Progenitor cell of endocrine pancreas (in vitro differentiated cells): ENCODE results near the gene CACNA2D1. TPM values are rescaled to one million over a fixed set of nuclear protein-coding genes. Genes with fewer than 3 reads are reported as not detected.
A peak's percentile ranks its signal among the peaks of the same experiment; 100 is the strongest.

Experiments
- DNase-seq: peaks from one replicate; pipeline ENCODE4 v3.0.0; 2021; ENCODE audit warnings: low spot score; ENCODE audit not compliant: unreplicated experiment
- H3K27ac Mint-ChIP-seq: 2 replicates; pipeline ENCODE4 v1.8.0; 2021; ENCODE audit warnings: mild to moderate bottlenecking, moderate library complexity, mixed read lengths
- H3K27me3 Mint-ChIP-seq: 2 replicates; pipeline ENCODE4 v1.8.0; 2021; ENCODE audit warnings: mixed read lengths
- H3K36me3 Mint-ChIP-seq: 2 replicates; pipeline ENCODE4 v1.8.0; 2022; ENCODE audit warnings: mixed read lengths; ENCODE audit not compliant: insufficient read depth
- H3K4me1 Mint-ChIP-seq: 2 replicates; pipeline ENCODE4 v1.8.0; 2021; ENCODE audit warnings: low read depth, mixed read lengths
- H3K4me3 Mint-ChIP-seq: 2 replicates; pipeline ENCODE4 v1.8.0; 2021; ENCODE audit warnings: low read depth, mild to moderate bottlenecking, moderate library complexity, mixed read lengths
- H3K9me3 Mint-ChIP-seq: 2 replicates; pipeline ENCODE4 v1.8.0; 2021; ENCODE audit warnings: low read depth, mixed read lengths
- CTCF ChIP-seq: fragments of 200-600 bp; sonication (generic); IDR thresholded peaks from one replicate; pipeline ENCODE4 v1.5.0; 2021; ENCODE audit warnings: antibody characterized with exemption, mild to moderate bottlenecking; ENCODE audit not compliant: unreplicated experiment
- total RNA-seq: library from RNA; stranded (reverse); gene quantifications from 2 replicates; pipeline ENCODE4 v1.2.1, GENCODE V29; 2021

CACNA2D1 gene
- total RNA-seq, 1 donor from 2014 or later: 25.1 TPM

- Mint-ChIP-seq H3K27me3 (no peaks in the 10 kb centered on the region), H3K9me3 (no peaks in the 10 kb centered on the region), H3K4me3 (no peak overlapping the region), H3K27ac (no peak overlapping the region), H3K36me3 (peaks cover 3% of the 10 kb centered on the region), H3K4me1 (peaks cover 3% of the 10 kb centered on the region)
- DNase-seq: no peak
- TF ChIP-seq CTCF: no peak
These were observed 48.4 kb downstream of the CACNA2D1 start for GRCh38 chr7:82395147-82395546.

- H3K27ac Mint-ChIP-seq: no peak overlapping the region
- peaks cover 3% of the 10 kb centered on the region for H3K4me1 Mint-ChIP-seq
- no peaks in the 10 kb centered on the region for H3K27me3 Mint-ChIP-seq
- H3K36me3 Mint-ChIP-seq: no peaks in the 10 kb centered on the region
- no peak overlapping the region for H3K4me3 Mint-ChIP-seq
- no peak for DNase-seq
- no peak for TF ChIP-seq CTCF
- H3K9me3 Mint-ChIP-seq: no peaks in the 10 kb centered on the region
These were observed 49.7 kb downstream of the CACNA2D1 start for GRCh38 chr7:82393840-82394220.

DNA sequence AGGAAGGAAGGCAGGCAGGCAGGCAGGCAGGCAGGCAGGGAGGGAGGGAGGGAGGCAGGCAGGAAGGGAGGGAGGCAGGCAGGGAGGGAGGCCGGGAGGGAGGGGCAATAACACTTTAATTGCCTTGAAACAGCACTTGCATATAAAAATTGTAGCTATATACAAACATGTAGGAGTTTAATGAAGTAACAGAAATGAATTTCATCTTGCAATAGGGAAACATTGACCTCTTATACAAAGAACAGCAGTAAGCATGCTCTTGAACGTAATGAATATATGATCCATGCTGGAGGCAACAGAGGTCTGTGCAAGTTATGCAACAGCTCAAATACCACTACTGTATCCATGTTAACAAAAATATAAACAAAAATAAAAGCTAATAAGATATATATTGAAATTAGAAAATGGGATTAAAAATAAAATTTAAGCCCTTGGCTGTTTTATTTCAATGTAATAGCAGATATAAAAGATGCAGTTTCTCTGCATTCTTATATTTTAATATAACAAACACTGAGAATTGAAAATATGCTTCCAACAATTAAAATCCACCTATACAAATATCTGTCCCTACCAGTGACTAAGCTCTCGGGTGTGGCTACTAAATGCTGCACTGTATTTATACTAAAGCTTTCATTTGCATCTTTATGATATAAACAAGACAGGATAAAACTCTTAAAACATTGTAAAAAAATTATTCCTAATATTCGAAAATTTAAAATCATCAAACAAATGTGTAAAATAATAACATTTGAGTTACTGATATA is 50.3 kb downstream of the CACNA2D1 start:
- DNase-seq: no peak
- no peak for TF ChIP-seq CTCF
- Mint-ChIP-seq H3K4me1 (peaks cover 6% of the 10 kb centered on the region), H3K4me3 (no peak overlapping the region), H3K9me3 (no peaks in the 10 kb centered on the region), H3K27ac (no peak overlapping the region), H3K27me3 (no peaks in the 10 kb centered on the region), H3K36me3 (no peaks in the 10 kb centered on the region)

GRCh38 chr7:82390936-82391335 is 52.6 kb downstream of the CACNA2D1 start:
- DNase-seq: no peak
- TF ChIP-seq CTCF: no peak
- Mint-ChIP-seq H3K27ac (peak overlapping the region; percentile 22), H3K4me3 (no peak overlapping the region), H3K27me3 (no peaks in the 10 kb centered on the region), H3K9me3 (no peaks in the 10 kb centered on the region), H3K4me1 (peaks cover 7% of the 10 kb centered on the region), H3K36me3 (no peaks in the 10 kb centered on the region)

DNA sequence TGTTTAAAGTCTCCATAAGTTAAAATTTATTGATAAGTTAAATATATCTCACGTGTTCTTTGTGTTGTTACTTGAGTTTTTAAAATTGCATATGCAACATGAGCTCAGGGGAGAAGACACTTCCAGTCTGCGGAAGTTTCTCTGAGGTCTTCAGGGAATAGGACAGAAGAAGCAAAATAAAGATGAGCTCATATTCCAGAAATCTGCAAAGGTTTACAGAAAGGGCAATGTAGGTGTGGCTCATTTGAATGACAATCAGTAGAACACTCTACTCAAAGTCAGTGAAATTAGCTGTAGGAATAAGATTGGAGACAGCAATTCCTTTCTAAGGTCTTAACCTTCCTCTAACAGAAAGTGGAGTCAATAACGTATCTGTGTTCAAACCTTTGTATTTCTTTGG is 53.7 kb downstream of the CACNA2D1 start:
- no peak for DNase-seq
- H3K27me3 Mint-ChIP-seq: no peaks in the 10 kb centered on the region
- peaks cover 7% of the 10 kb centered on the region for H3K4me1 Mint-ChIP-seq

More for the DNA sequence above, 53.7 kb downstream of the CACNA2D1 start:
- Mint-ChIP-seq H3K9me3 (no peaks in the 10 kb centered on the region), H3K36me3 (no peaks in the 10 kb centered on the region), H3K4me3 (no peak overlapping the region), H3K27ac (no peak overlapping the region)
- no peak for TF ChIP-seq CTCF
